RWPE2 (cell line): Measurements from ENCODE around the gene P2RY4.
A peak's percentile ranks its signal among the peaks of the same experiment; 100 is the strongest.
"Not testable (repeated sequence)": the region's sequence is repeated elsewhere in the genome, so short reads cannot be mapped to it uniquely, and the experiment has no call there.

Source experiments
- ATAC-seq: fragments of 200-7000 bp; cut with Tn5 transposase; 3 replicates; pipeline ENCODE4 v1.9.1; 2021; ENCODE audit warnings: low read depth
- DNase-seq: peaks from one replicate; pipeline ENCODE4 v3.0.0-alpha.2; 2020; ENCODE audit warnings: low spot score
- H3K27ac ChIP-seq: fragments of 450-650 bp; 2 replicates; pipeline ENCODE4 v1.5.1; 2017; ENCODE audit warnings: mild to moderate bottlenecking; ENCODE audit not compliant: poor library complexity, severe bottlenecking
- H3K27me3 ChIP-seq: fragments of 250-450 bp; sonication (Bioruptor Pico); 2 replicates; pipeline ENCODE4 v1.5.1; 2021; ENCODE audit warnings: mild to moderate bottlenecking, moderate library complexity; ENCODE audit not compliant: insufficient read depth, poor library complexity, severe bottlenecking
- H3K36me3 ChIP-seq: fragments of 250-450 bp; sonication (Bioruptor Pico); 2 replicates; pipeline ENCODE4 v1.5.1; 2020; ENCODE audit warnings: low read depth, mild to moderate bottlenecking, moderate library complexity
- H3K4me1 ChIP-seq: fragments of 250-450 bp; sonication (Bioruptor Pico); 2 replicates; pipeline ENCODE4 v1.5.1; 2021; ENCODE audit warnings: mild to moderate bottlenecking, moderate library complexity; ENCODE audit not compliant: insufficient read depth, poor library complexity, severe bottlenecking
- H3K4me3 ChIP-seq: fragments of 250-450 bp; sonication (Bioruptor Pico); 2 replicates; pipeline ENCODE4 v1.5.1; 2021; ENCODE audit warnings: mild to moderate bottlenecking, moderate library complexity; ENCODE audit not compliant: severe bottlenecking
- H3K9me3 ChIP-seq: fragments of 250-450 bp; sonication (Bioruptor Pico); 2 replicates; pipeline ENCODE4 v1.5.1; 2021; ENCODE audit warnings: mild to moderate bottlenecking, moderate library complexity; ENCODE audit not compliant: severe bottlenecking
- TF ChIP-seq, protein P1 (sequence below): fragments of 450-650 bp; IDR thresholded peaks from one replicate; pipeline ENCODE4 v1.5.1; 2017; ENCODE audit warnings: mild to moderate bottlenecking, moderate library complexity; ENCODE audit not compliant: poor library complexity, severe bottlenecking

P2RY4 gene

DNA sequence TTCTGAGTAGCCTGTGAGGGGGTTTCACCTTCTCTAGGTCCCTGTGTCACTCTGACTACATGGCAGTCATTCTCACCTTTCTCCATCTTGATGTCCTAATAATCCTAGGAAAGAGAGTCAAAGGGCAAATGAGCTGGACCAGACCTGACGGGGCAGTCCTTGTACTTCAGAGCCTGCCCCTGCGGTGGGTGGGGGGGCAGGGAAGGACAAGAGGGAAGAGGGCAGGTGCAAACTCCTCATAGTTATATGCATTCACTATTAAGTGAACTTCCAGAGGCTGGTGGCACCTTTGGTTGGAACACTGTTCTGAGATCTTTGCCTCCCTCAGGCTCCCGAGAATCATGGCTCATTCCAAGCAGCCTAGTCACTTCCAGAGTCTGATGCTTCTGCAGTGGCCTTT lies 25.6 kb downstream of the P2RY4 start, which contains the start of gene AWAT1:
TSS of gene AWAT1 (plus strand) at position 301 of the 400 bp plus-strand sequence. CDS start at position 342, 41 bp downstream.
- no peak within 1 kb of the TSS for H3K27ac ChIP-seq
- no peak within 1 kb of the TSS for H3K4me3 ChIP-seq
- H3K9me3 ChIP-seq = no peaks in the 10 kb centered on the region
- DNase-seq (no peak), ATAC-seq (no peak)
- no peaks in the 10 kb centered on the region for H3K4me1 ChIP-seq
- no peaks in the 10 kb centered on the region for H3K36me3 ChIP-seq
- TF ChIP-seq, protein P1, sequence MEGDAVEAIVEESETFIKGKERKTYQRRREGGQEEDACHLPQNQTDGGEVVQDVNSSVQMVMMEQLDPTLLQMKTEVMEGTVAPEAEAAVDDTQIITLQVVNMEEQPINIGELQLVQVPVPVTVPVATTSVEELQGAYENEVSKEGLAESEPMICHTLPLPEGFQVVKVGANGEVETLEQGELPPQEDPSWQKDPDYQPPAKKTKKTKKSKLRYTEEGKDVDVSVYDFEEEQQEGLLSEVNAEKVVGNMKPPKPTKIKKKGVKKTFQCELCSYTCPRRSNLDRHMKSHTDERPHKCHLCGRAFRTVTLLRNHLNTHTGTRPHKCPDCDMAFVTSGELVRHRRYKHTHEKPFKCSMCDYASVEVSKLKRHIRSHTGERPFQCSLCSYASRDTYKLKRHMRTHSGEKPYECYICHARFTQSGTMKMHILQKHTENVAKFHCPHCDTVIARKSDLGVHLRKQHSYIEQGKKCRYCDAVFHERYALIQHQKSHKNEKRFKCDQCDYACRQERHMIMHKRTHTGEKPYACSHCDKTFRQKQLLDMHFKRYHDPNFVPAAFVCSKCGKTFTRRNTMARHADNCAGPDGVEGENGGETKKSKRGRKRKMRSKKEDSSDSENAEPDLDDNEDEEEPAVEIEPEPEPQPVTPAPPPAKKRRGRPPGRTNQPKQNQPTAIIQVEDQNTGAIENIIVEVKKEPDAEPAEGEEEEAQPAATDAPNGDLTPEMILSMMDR = no peak
- no peaks in the 10 kb centered on the region for H3K27me3 ChIP-seq

DNA sequence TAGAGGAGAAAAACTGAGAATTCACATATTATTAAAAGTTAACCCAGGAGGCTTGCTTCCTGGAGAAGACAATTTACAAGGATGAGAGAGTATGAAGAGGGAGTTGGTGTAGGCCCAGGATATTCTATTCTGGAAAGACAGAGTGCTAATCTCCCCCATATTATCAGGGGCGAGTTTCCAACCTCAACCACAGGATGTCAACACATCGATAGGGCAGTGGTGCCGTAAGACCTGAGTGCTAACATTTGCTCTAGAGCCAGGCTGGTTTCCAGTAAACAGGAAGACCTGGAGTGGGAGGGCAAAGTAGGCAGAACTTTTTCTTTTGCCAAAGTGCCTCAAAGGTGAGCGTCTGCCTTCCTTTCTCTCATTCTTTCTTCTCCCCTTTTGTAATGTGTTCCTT lies 28.3 kb downstream of the P2RY4 start:
- TF ChIP-seq, protein P1 = no peak
- Histone ChIP-seq H3K9me3 (no peaks in the 10 kb centered on the region), H3K4me1 (no peaks in the 10 kb centered on the region), H3K27ac (no peak overlapping the region), H3K27me3 (no peaks in the 10 kb centered on the region), H3K36me3 (no peaks in the 10 kb centered on the region), H3K4me3 (no peak overlapping the region)
- DNase-seq (no peak), ATAC-seq (no peak)

DNA sequence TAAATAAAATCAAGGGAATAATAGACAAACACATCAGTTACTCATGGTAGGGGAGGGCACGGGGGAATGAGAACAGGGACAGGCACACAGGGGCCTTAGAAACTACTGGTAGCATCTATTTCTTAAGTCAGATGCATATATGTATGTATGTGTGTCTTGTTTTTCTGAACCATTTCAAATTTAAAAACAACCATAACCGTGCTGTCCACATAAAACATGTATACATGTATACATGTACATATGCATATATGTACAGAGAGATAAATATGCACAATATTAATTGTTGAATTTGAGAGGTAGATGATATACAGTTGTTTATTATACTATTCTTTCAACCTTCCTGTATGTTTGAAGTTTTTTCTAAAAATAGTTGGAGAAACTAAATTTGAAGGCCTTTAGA lies 33.3 kb downstream of the P2RY4 start:
- Histone ChIP-seq H3K27ac (no peak overlapping the region), H3K27me3 (no peaks in the 10 kb centered on the region), H3K4me1 (no peaks in the 10 kb centered on the region), H3K4me3 (no peak overlapping the region), H3K36me3 (no peaks in the 10 kb centered on the region), H3K9me3 (no peaks in the 10 kb centered on the region)
- DNase-seq (no peak), ATAC-seq (no peak)
- TF ChIP-seq, protein P1 = no peak

DNA sequence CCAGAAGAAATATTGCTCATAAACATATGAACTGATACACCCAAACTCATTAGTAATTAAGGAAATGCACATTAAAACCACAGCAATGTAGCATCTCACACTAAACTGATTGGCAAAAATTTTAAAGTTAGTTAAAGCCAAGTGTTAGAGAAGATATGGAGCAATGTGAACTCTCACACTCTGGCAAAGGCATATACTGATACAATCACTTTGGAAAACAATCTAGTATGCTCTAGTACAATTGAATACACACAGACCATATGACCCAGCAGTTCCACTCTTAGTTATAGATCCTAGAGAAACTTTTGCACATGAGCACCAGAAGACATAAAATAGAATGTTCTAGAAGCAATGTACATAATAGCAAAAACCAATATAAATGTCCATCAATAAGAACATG lies 34.0 kb downstream of the P2RY4 start:
- no peaks in the 10 kb centered on the region for H3K36me3 ChIP-seq
- H3K4me3 ChIP-seq = no peak overlapping the region
- ATAC-seq = no peak
- TF ChIP-seq, protein P1 = no peak
- H3K4me1 ChIP-seq = no peaks in the 10 kb centered on the region
- no peaks in the 10 kb centered on the region for H3K9me3 ChIP-seq
- H3K27ac ChIP-seq = no peak overlapping the region
- no peak for DNase-seq
- H3K27me3 ChIP-seq = no peaks in the 10 kb centered on the region

DNA sequence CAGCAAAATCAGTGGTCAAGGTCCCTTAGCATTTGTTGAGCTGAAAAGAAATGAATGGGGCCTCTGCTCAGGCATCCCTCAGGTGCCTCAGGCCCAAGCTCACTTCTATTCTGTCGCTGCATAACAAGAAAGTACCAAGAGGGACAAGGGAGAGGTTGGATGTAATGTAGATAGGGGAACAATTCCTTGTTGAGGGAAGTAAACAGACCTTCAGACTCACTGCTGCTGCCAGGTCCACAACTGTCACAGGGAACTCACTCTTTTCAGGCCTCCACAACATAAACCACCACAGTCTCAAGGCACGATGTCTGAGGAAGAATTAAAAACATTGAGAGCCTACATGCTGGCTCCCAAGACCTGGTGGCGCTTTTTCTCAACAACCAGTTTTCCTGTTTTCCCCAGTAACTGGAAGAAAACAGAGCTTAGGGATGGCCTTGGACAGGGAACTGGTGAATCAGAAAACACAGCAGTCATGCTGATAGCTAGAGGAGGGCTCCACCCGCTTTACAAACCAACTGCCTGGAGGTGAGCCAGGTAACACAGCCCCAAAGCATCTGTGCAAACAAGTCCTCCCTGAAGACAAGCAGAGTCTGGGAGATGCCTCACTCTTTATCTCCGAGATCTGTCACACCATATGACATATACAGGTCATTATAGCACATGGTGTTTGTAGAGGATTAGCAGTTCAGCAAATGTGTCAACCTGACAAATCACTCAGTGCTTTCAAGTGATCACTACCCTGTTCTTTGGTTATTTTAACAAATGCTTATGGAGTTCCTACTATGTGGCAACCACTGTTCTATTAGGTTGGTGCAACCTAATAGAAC lies 39.9 kb downstream of the P2RY4 start:
- Histone ChIP-seq H3K4me1 (no peaks in the 10 kb centered on the region), H3K27me3 (no peaks in the 10 kb centered on the region), H3K4me3 (no peak overlapping the region), H3K9me3 (no peaks in the 10 kb centered on the region), H3K36me3 (no peaks in the 10 kb centered on the region), H3K27ac (no peak overlapping the region)
- DNase-seq (peak; percentile 58), ATAC-seq (peak; percentile 98)
- TF ChIP-seq, protein P1 = no peak

DNA sequence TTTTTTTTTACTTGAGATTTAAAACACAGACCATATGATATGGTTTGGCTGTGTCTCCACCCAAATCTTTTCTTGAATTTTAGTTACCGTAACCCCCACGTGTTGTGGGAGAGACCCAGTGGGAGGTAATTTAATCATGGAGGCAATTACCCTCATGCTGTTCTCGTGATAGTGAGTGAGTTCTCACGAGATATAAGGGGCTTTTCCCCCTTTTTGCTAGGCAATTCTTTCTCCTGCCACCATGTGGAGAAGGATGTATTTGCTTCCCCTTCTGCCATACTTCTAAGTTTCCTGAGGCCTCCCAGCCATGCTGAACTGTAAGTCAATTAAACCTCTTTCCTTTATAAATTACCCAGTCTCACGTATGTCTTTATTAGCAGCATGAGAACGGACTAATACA lies 50.4 kb downstream of the P2RY4 start:
- H3K4me1 ChIP-seq, ATAC-seq, H3K27me3 ChIP-seq, H3K9me3 ChIP-seq, DNase-seq, H3K4me3 ChIP-seq, H3K27ac ChIP-seq, H3K36me3 ChIP-seq: not testable (repeated sequence)
